ENCODE data around the gene PBX3. TPM values are rescaled to one million over a fixed set of nuclear protein-coding genes. Genes with fewer than 3 reads are reported as not detected.
A peak's percentile ranks its signal among the peaks of the same experiment; 100 is the strongest.

The PBX3 gene
- total RNA-seq, 5 donors from 2014 or later (not counting 1 experiment from before 2014, with no cell fraction given), result 12.3 to 30.6 (median 19.0) TPM

- WGBS (ENCODE audit: insufficient coverage), result 64% methylated on average over 15 of the region's 23 CpGs
- Mint-ChIP-seq H3K4me3 (no peak overlapping the region), H3K4me1 (no peaks in the 10 kb centered on the region), H3K9me3 (no peaks in the 10 kb centered on the region), H3K27ac (no peak overlapping the region), H3K36me3 (no peaks in the 10 kb centered on the region), H3K27me3 (peaks cover 0 to 6% of the 10 kb centered on the region in 2 donors)
- DNase-seq (no peak), ATAC-seq (replicated peaks in 1 of 4) (no peak)
- H3K27me3 ChIP-seq (replicated peaks in 1 of 2; ENCODE audit: control insufficient read depth in 2 of 2, extremely low read depth in 1 of 2, insufficient read depth in 2 of 2, low read length in 1 of 2), result peaks cover 0 to 22% of the 10 kb centered on the region in 2 experiments
- no peaks in the 10 kb centered on the region for H3K9me3 ChIP-seq
- H3K36me3 ChIP-seq (ENCODE audit: control insufficient read depth in 2 of 2, extremely low read depth in 1 of 2, insufficient read depth in 1 of 2, low read length in 1 of 2), result no peaks in the 10 kb centered on the region
- CTCF ChIA-PET, result no interaction called here
- H3K4me1 ChIP-seq (ENCODE audit: control insufficient read depth in 1 of 2, extremely low read depth in 1 of 2, insufficient read depth in 2 of 2, low read length in 2 of 2), result no peaks in the 10 kb centered on the region
- POLR2A ChIA-PET, result no interaction called here
- no peak overlapping the region for H3K4me3 ChIP-seq (ENCODE audit: control insufficient read depth in 1 of 2, extremely low read depth in 1 of 2, low read length in 1 of 2)
- H3K27ac ChIP-seq (ENCODE audit: low read length), result no peak overlapping the region
These were observed 253.8 kb downstream of the PBX3 start for GRCh38 chr9:126000731-126001580.

- Mint-ChIP-seq H3K27me3 (peaks cover 0 to 5% of the 10 kb centered on the region in 2 donors), H3K4me1 (no peaks in the 10 kb centered on the region), H3K4me3 (no peak overlapping the region), H3K9me3 (no peaks in the 10 kb centered on the region), H3K27ac (no peak overlapping the region), H3K36me3 (no peaks in the 10 kb centered on the region)
- Histone ChIP-seq H3K4me1 (ENCODE audit: control insufficient read depth in 1 of 2, extremely low read depth in 1 of 2, insufficient read depth in 2 of 2, low read length in 2 of 2) (no peaks in the 10 kb centered on the region), H3K36me3 (ENCODE audit: control insufficient read depth in 2 of 2, extremely low read depth in 1 of 2, insufficient read depth in 1 of 2, low read length in 1 of 2) (no peaks in the 10 kb centered on the region), H3K9me3 (no peaks in the 10 kb centered on the region), H3K4me3 (ENCODE audit: control insufficient read depth in 1 of 2, extremely low read depth in 1 of 2, low read length in 1 of 2) (no peak overlapping the region), H3K27me3 (replicated peaks in 1 of 2; ENCODE audit: control insufficient read depth in 2 of 2, extremely low read depth in 1 of 2, insufficient read depth in 2 of 2, low read length in 1 of 2) (peaks cover 0 to 22% of the 10 kb centered on the region in 2 experiments), H3K27ac (ENCODE audit: low read length) (no peak overlapping the region)
- ChIA-PET POLR2A (no interaction called here), CTCF (no interaction called here)
- 82% methylated on average over 17 of the region's 24 CpGs for WGBS (ENCODE audit: insufficient coverage)
- ATAC-seq (replicated peaks in 1 of 4), result no peak
- DNase-seq, result no peak
These were observed 254.5 kb downstream of the PBX3 start for GRCh38 chr9:126001581-126002225.

- CTCF ChIA-PET, result no interaction called here
These were observed 255.5 kb downstream of the PBX3 start for GRCh38 chr9:126002476-126003350.

GRCh38 chr9:126009047-126009446 is 261.9 kb downstream of the PBX3 start:
- Mint-ChIP-seq H3K4me1 (no peaks in the 10 kb centered on the region), H3K4me3 (no peak overlapping the region), H3K9me3 (peaks cover 14 to 29% (median 18%) of the 10 kb centered on the region in 3 donors), H3K27me3 (peaks cover 4 to 8% of the 10 kb centered on the region in 2 donors), H3K36me3 (peaks cover 5% of the 10 kb centered on the region), H3K27ac (no peak overlapping the region)
- Histone ChIP-seq H3K4me3 (ENCODE audit: control insufficient read depth in 1 of 2, extremely low read depth in 1 of 2, low read length in 1 of 2) (no peak overlapping the region), H3K36me3 (ENCODE audit: control insufficient read depth in 2 of 2, extremely low read depth in 1 of 2, insufficient read depth in 1 of 2, low read length in 1 of 2) (no peaks in the 10 kb centered on the region), H3K9me3 (no peaks in the 10 kb centered on the region), H3K27ac (ENCODE audit: low read length) (no peak overlapping the region), H3K4me1 (ENCODE audit: control insufficient read depth in 1 of 2, extremely low read depth in 1 of 2, insufficient read depth in 2 of 2, low read length in 2 of 2) (no peaks in the 10 kb centered on the region), H3K27me3 (replicated peaks in 1 of 2; ENCODE audit: control insufficient read depth in 2 of 2, extremely low read depth in 1 of 2, insufficient read depth in 2 of 2, low read length in 1 of 2) (peaks cover 0 to 21% of the 10 kb centered on the region in 2 experiments)
- DNase-seq (peak in 1 of 35 experiments; percentile 7), ATAC-seq (replicated peaks in 1 of 4) (no peak)
- WGBS (ENCODE audit: insufficient coverage), result 94% methylated on average over 2 of the region's 2 CpGs
- ChIA-PET POLR2A (no interaction called here), CTCF (interaction anchor here in 1 of 2 donors (0.5 kb wide), 1 partner anchor 701 kb away, joined by 3 read pairs; no protein-coding TSS in a partner anchor)

More at GRCh38 chr9:126002476-126003350, 255.5 kb downstream of the PBX3 start:
- Mint-ChIP-seq H3K36me3 (no peaks in the 10 kb centered on the region), H3K27me3 (peaks cover 0 to under 1% of the 10 kb centered on the region in 2 donors), H3K27ac (no peak overlapping the region), H3K4me3 (no peak overlapping the region), H3K9me3 (peaks cover 0 to 6% (median 0%) of the 10 kb centered on the region in 3 donors), H3K4me1 (no peaks in the 10 kb centered on the region)
- Histone ChIP-seq H3K4me3 (ENCODE audit: control insufficient read depth in 1 of 2, extremely low read depth in 1 of 2, low read length in 1 of 2) (no peak overlapping the region), H3K27ac (ENCODE audit: low read length) (no peak overlapping the region), H3K36me3 (ENCODE audit: control insufficient read depth in 2 of 2, extremely low read depth in 1 of 2, insufficient read depth in 1 of 2, low read length in 1 of 2) (no peaks in the 10 kb centered on the region), H3K27me3 (replicated peaks in 1 of 2; ENCODE audit: control insufficient read depth in 2 of 2, extremely low read depth in 1 of 2, insufficient read depth in 2 of 2, low read length in 1 of 2) (peaks cover 0 to 19% of the 10 kb centered on the region in 2 experiments), H3K9me3 (no peaks in the 10 kb centered on the region), H3K4me1 (ENCODE audit: control insufficient read depth in 1 of 2, extremely low read depth in 1 of 2, insufficient read depth in 2 of 2, low read length in 2 of 2) (no peaks in the 10 kb centered on the region)
- POLR2A ChIA-PET, result no interaction called here
- DNase-seq, result no peak
- ATAC-seq (replicated peaks in 1 of 4), result no peak
- 79% methylated on average over 20 of the region's 21 CpGs for WGBS (ENCODE audit: insufficient coverage)

GRCh38 chr9:126014726-126015125 is 267.6 kb downstream of the PBX3 start:
- Histone ChIP-seq H3K27me3 (replicated peaks in 1 of 2; ENCODE audit: control insufficient read depth in 2 of 2, extremely low read depth in 1 of 2, insufficient read depth in 2 of 2, low read length in 1 of 2) (peaks cover 0 to 10% of the 10 kb centered on the region in 2 experiments), H3K9me3 (no peaks in the 10 kb centered on the region), H3K4me3 (ENCODE audit: control insufficient read depth in 1 of 2, extremely low read depth in 1 of 2, low read length in 1 of 2) (no peak overlapping the region), H3K36me3 (ENCODE audit: control insufficient read depth in 2 of 2, extremely low read depth in 1 of 2, insufficient read depth in 1 of 2, low read length in 1 of 2) (no peaks in the 10 kb centered on the region), H3K27ac (ENCODE audit: low read length) (no peak overlapping the region), H3K4me1 (ENCODE audit: control insufficient read depth in 1 of 2, extremely low read depth in 1 of 2, insufficient read depth in 2 of 2, low read length in 2 of 2) (no peaks in the 10 kb centered on the region)
- peaks cover 0 to 4% (median 3%) of the 10 kb centered on the region in 3 donors for H3K9me3 Mint-ChIP-seq
- ChIA-PET POLR2A (no interaction called here), CTCF (no interaction called here)
- H3K4me3 Mint-ChIP-seq, result no peak overlapping the region
- DNase-seq (no peak), ATAC-seq (replicated peaks in 1 of 4) (no peak)
- H3K27ac Mint-ChIP-seq, result no peak overlapping the region
- H3K27me3 Mint-ChIP-seq, result peaks cover 0 to 10% of the 10 kb centered on the region in 2 donors
- H3K36me3 Mint-ChIP-seq, result no peaks in the 10 kb centered on the region
- WGBS (ENCODE audit: insufficient coverage), result 97% methylated on average over 6 of the region's 12 CpGs
- no peaks in the 10 kb centered on the region for H3K4me1 Mint-ChIP-seq

GRCh38 chr9:126015424-126015823 is 268.3 kb downstream of the PBX3 start:
- Mint-ChIP-seq H3K36me3 (no peaks in the 10 kb centered on the region), H3K4me1 (no peaks in the 10 kb centered on the region), H3K9me3 (peaks cover 0 to 1% (median 0%) of the 10 kb centered on the region in 3 donors), H3K27me3 (peaks cover 0 to 10% of the 10 kb centered on the region in 2 donors), H3K27ac (no peak overlapping the region), H3K4me3 (no peak overlapping the region)
- DNase-seq, result no peak
- 93% methylated on average over 16 of the region's 17 CpGs for WGBS (ENCODE audit: insufficient coverage)
- Histone ChIP-seq H3K36me3 (ENCODE audit: control insufficient read depth in 2 of 2, extremely low read depth in 1 of 2, insufficient read depth in 1 of 2, low read length in 1 of 2) (no peaks in the 10 kb centered on the region), H3K4me3 (ENCODE audit: control insufficient read depth in 1 of 2, extremely low read depth in 1 of 2, low read length in 1 of 2) (no peak overlapping the region), H3K9me3 (no peaks in the 10 kb centered on the region), H3K27me3 (replicated peaks in 1 of 2; ENCODE audit: control insufficient read depth in 2 of 2, extremely low read depth in 1 of 2, insufficient read depth in 2 of 2, low read length in 1 of 2) (peaks cover 0 to 10% of the 10 kb centered on the region in 2 experiments), H3K4me1 (ENCODE audit: control insufficient read depth in 1 of 2, extremely low read depth in 1 of 2, insufficient read depth in 2 of 2, low read length in 2 of 2) (no peaks in the 10 kb centered on the region), H3K27ac (ENCODE audit: low read length) (no peak overlapping the region)
- POLR2A ChIA-PET, result no interaction called here
- no peak for ATAC-seq (replicated peaks in 1 of 4)
- CTCF ChIA-PET, result no interaction called here
